ENCODE results near the gene C1orf116.

C1orf116 gene

GRCh38 chr1:207050480-207051190, 18.1 kb upstream of the C1orf116 start:
- H3K9ac ChIP-seq (ENCODE audit: low read length), result peak overlapping the region; percentile 100

GRCh38 chr1:207049974-207050391, 17.4 kb upstream of the C1orf116 start:
- Histone ChIP-seq H3K9ac (ENCODE audit: low read length) (peak overlapping the region; percentile 100), H3K9me3 (ENCODE audit: insufficient read depth, low read depth, low read length) (peaks cover 2% of the 10 kb centered on the region), H3K18ac (ENCODE audit: low read length) (no peak overlapping the region), H3K36me3 (ENCODE audit: control insufficient read depth in 1 of 2, insufficient read depth in 2 of 2, low read length in 2 of 2) (peaks cover 2 to 13% of the 10 kb centered on the region in 2 experiments), H3K4ac (ENCODE audit: low read depth, low read length) (no peak overlapping the region), H2BK12ac (ENCODE audit: low read length) (no peak overlapping the region), H2AFZ (ENCODE audit: insufficient read depth, low read length, poor library complexity) (no peak overlapping the region), H4K8ac (ENCODE audit: low read depth, low read length) (no peak overlapping the region), H3K27ac (ENCODE audit: low read depth, low read length) (peak overlapping the region; percentile 74), H3K27me3 (ENCODE audit: insufficient read depth, low read length) (no peaks in the 10 kb centered on the region), H3K79me1 (ENCODE audit: low read length) (peaks cover 18% of the 10 kb centered on the region), H2AK5ac (ENCODE audit: low read length) (no peak overlapping the region), H2BK120ac (ENCODE audit: insufficient read depth, low read length, poor library complexity) (no peak overlapping the region), H4K12ac (ENCODE audit: low read depth, low read length) (no peak overlapping the region), H3K23ac (ENCODE audit: low read length) (no peak overlapping the region), H3K79me2 (ENCODE audit: control insufficient read depth, insufficient read depth, low read length, poor library complexity) (peaks cover 9% of the 10 kb centered on the region), H4K91ac (ENCODE audit: low read depth, low read length) (no peak overlapping the region), H3K4me1 (ENCODE audit: control insufficient read depth in 1 of 2, insufficient read depth in 2 of 2, low read length in 2 of 2) (peaks cover 3 to 12% of the 10 kb centered on the region in 2 experiments), H3K4me2 (ENCODE audit: low read length) (peak overlapping the region; percentile 82), H3K14ac (ENCODE audit: low read length) (no peak overlapping the region), H2BK5ac (ENCODE audit: low read depth, low read length, poor library complexity) (peak overlapping the region; percentile 35), H3K4me3 (ENCODE audit: low read depth, low read length) (peak overlapping the region; percentile 100)
- WGBS (ENCODE audit: extremely low coverage, insufficient coverage, insufficient read length), result no CpG with 5 or more reads among the region's 6 CpGs
- peak; percentile 48 to 77 for DNase-seq

More at GRCh38 chr1:207050480-207051190, 18.1 kb upstream of the C1orf116 start:
- Histone ChIP-seq H4K91ac (ENCODE audit: low read depth, low read length) (peak overlapping the region; percentile 80), H3K4me3 (ENCODE audit: low read depth, low read length) (peak overlapping the region; percentile 100), H2BK120ac (ENCODE audit: insufficient read depth, low read length, poor library complexity) (peak overlapping the region; percentile 48), H2AFZ (ENCODE audit: insufficient read depth, low read length, poor library complexity) (peak overlapping the region; percentile 84), H3K36me3 (ENCODE audit: control insufficient read depth in 1 of 2, insufficient read depth in 2 of 2, low read length in 2 of 2) (peaks cover 2 to 14% of the 10 kb centered on the region in 2 experiments), H3K23ac (ENCODE audit: low read length) (no peak overlapping the region), H2BK12ac (ENCODE audit: low read length) (no peak overlapping the region), H3K4ac (ENCODE audit: low read depth, low read length) (peak overlapping the region; percentile 48), H2BK5ac (ENCODE audit: low read depth, low read length, poor library complexity) (peak overlapping the region; percentile 35), H3K4me1 (ENCODE audit: control insufficient read depth in 1 of 2, insufficient read depth in 2 of 2, low read length in 2 of 2) (peaks cover 3 to 12% of the 10 kb centered on the region in 2 experiments), H3K9me3 (ENCODE audit: insufficient read depth, low read depth, low read length) (peaks cover 2% of the 10 kb centered on the region), H3K4me2 (ENCODE audit: low read length) (peak overlapping the region; percentile 82), H3K27ac (ENCODE audit: low read depth, low read length) (peak overlapping the region; percentile 74), H4K8ac (ENCODE audit: low read depth, low read length) (peak overlapping the region; percentile 93), H4K12ac (ENCODE audit: low read depth, low read length) (peak overlapping the region; percentile 46), H3K79me2 (ENCODE audit: control insufficient read depth, insufficient read depth, low read length, poor library complexity) (peaks cover 9% of the 10 kb centered on the region), H2AK5ac (ENCODE audit: low read length) (peak overlapping the region; percentile 81), H3K18ac (ENCODE audit: low read length) (peak overlapping the region; percentile 77), H3K79me1 (ENCODE audit: low read length) (peaks cover 18% of the 10 kb centered on the region), H3K14ac (ENCODE audit: low read length) (peak overlapping the region; percentile 87), H3K27me3 (ENCODE audit: insufficient read depth, low read length) (no peaks in the 10 kb centered on the region)
- WGBS (ENCODE audit: extremely low coverage, insufficient coverage, insufficient read length), result no CpG with 5 or more reads among the region's 47 CpGs
- DNase-seq, result peak; percentile 91 to 99

GRCh38 chr1:207049514-207049913, 17.0 kb upstream of the C1orf116 start:
- H2BK5ac ChIP-seq (ENCODE audit: low read depth, low read length, poor library complexity), result no peak overlapping the region
- no peak overlapping the region for H3K4me2 ChIP-seq (ENCODE audit: low read length)
- peaks cover 9% of the 10 kb centered on the region for H3K79me2 ChIP-seq (ENCODE audit: control insufficient read depth, insufficient read depth, low read length, poor library complexity)
- peaks cover 3 to 12% of the 10 kb centered on the region in 2 experiments for H3K4me1 ChIP-seq (ENCODE audit: control insufficient read depth in 1 of 2, insufficient read depth in 2 of 2, low read length in 2 of 2)
- no peaks in the 10 kb centered on the region for H3K27me3 ChIP-seq (ENCODE audit: insufficient read depth, low read length)
- no CpG with 5 or more reads among the region's 8 CpGs for WGBS (ENCODE audit: extremely low coverage, insufficient coverage, insufficient read length)
- H3K36me3 ChIP-seq (ENCODE audit: control insufficient read depth in 1 of 2, insufficient read depth in 2 of 2, low read length in 2 of 2), result peaks cover 2 to 13% of the 10 kb centered on the region in 2 experiments
- H3K9me3 ChIP-seq (ENCODE audit: insufficient read depth, low read depth, low read length), result peaks cover 2% of the 10 kb centered on the region
- H3K79me1 ChIP-seq (ENCODE audit: low read length), result peaks cover 18% of the 10 kb centered on the region
- H4K8ac ChIP-seq (ENCODE audit: low read depth, low read length), result no peak overlapping the region
- H3K27ac ChIP-seq (ENCODE audit: low read depth, low read length), result no peak overlapping the region
- H3K4me3 ChIP-seq (ENCODE audit: low read depth, low read length), result no peak overlapping the region
- H3K23ac ChIP-seq (ENCODE audit: low read length), result no peak overlapping the region
- H3K9ac ChIP-seq (ENCODE audit: low read length), result no peak overlapping the region
- H2AK5ac ChIP-seq (ENCODE audit: low read length), result no peak overlapping the region
- no peak overlapping the region for H2BK120ac ChIP-seq (ENCODE audit: insufficient read depth, low read length, poor library complexity)
- no peak overlapping the region for H3K14ac ChIP-seq (ENCODE audit: low read length)
- H4K91ac ChIP-seq (ENCODE audit: low read depth, low read length), result no peak overlapping the region
- H2AFZ ChIP-seq (ENCODE audit: insufficient read depth, low read length, poor library complexity), result no peak overlapping the region
- H3K18ac ChIP-seq (ENCODE audit: low read length), result no peak overlapping the region
- no peak overlapping the region for H4K12ac ChIP-seq (ENCODE audit: low read depth, low read length)
- no peak overlapping the region for H2BK12ac ChIP-seq (ENCODE audit: low read length)
- DNase-seq, result no peak
- H3K4ac ChIP-seq (ENCODE audit: low read depth, low read length), result no peak overlapping the region

GRCh38 chr1:207049054-207049453, 16.5 kb upstream of the C1orf116 start:
- Histone ChIP-seq H3K18ac (ENCODE audit: low read length) (no peak overlapping the region), H3K79me2 (ENCODE audit: control insufficient read depth, insufficient read depth, low read length, poor library complexity) (peaks cover 9% of the 10 kb centered on the region), H3K4me3 (ENCODE audit: low read depth, low read length) (no peak overlapping the region), H3K79me1 (ENCODE audit: low read length) (peaks cover 18% of the 10 kb centered on the region), H3K27me3 (ENCODE audit: insufficient read depth, low read length) (no peaks in the 10 kb centered on the region), H2BK5ac (ENCODE audit: low read depth, low read length, poor library complexity) (no peak overlapping the region), H3K9ac (ENCODE audit: low read length) (no peak overlapping the region), H2AK5ac (ENCODE audit: low read length) (no peak overlapping the region), H4K12ac (ENCODE audit: low read depth, low read length) (no peak overlapping the region), H3K4me2 (ENCODE audit: low read length) (no peak overlapping the region), H3K14ac (ENCODE audit: low read length) (no peak overlapping the region), H3K9me3 (ENCODE audit: insufficient read depth, low read depth, low read length) (peaks cover 2% of the 10 kb centered on the region), H2BK120ac (ENCODE audit: insufficient read depth, low read length, poor library complexity) (no peak overlapping the region), H3K4ac (ENCODE audit: low read depth, low read length) (peak overlapping the region; percentile 49), H3K4me1 (ENCODE audit: control insufficient read depth in 1 of 2, insufficient read depth in 2 of 2, low read length in 2 of 2) (peaks cover 3 to 12% of the 10 kb centered on the region in 2 experiments), H2BK12ac (ENCODE audit: low read length) (no peak overlapping the region), H3K27ac (ENCODE audit: low read depth, low read length) (no peak overlapping the region), H4K91ac (ENCODE audit: low read depth, low read length) (no peak overlapping the region), H3K23ac (ENCODE audit: low read length) (no peak overlapping the region), H2AFZ (ENCODE audit: insufficient read depth, low read length, poor library complexity) (no peak overlapping the region), H4K8ac (ENCODE audit: low read depth, low read length) (no peak overlapping the region), H3K36me3 (ENCODE audit: control insufficient read depth in 1 of 2, insufficient read depth in 2 of 2, low read length in 2 of 2) (peaks cover 2 to 13% of the 10 kb centered on the region in 2 experiments)
- no peak for DNase-seq
- no CpG with 5 or more reads among the region's 4 CpGs for WGBS (ENCODE audit: extremely low coverage, insufficient coverage, insufficient read length)
